Measurements from ENCODE around the gene VIPR2. TPM values are rescaled to one million over a fixed set of nuclear protein-coding genes. Genes with fewer than 3 reads are reported as not detected.

The VIPR2 gene
- total and polyA plus RNA-seq, 2 of the 13 experiments (the other 11 are each of a cell fraction or from before 2014, with no cell fraction given), result not detected

GRCh38 chr7:159030490-159031134, 114.1 kb downstream of the VIPR2 start (continued):
- TF ChIP-seq, protein P1, sequence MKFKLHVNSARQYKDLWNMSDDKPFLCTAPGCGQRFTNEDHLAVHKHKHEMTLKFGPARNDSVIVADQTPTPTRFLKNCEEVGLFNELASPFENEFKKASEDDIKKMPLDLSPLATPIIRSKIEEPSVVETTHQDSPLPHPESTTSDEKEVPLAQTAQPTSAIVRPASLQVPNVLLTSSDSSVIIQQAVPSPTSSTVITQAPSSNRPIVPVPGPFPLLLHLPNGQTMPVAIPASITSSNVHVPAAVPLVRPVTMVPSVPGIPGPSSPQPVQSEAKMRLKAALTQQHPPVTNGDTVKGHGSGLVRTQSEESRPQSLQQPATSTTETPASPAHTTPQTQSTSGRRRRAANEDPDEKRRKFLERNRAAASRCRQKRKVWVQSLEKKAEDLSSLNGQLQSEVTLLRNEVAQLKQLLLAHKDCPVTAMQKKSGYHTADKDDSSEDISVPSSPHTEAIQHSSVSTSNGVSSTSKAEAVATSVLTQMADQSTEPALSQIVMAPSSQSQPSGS (CRISPR knock-in tag; IDR thresholded peaks at IDR 0.05), result no peak
- no peak for TF ChIP-seq ZNF546 (CRISPR knock-in tag; conservative IDR thresholded peaks at IDR 0.05)
- TF ChIP-seq PAXIP1 (CRISPR knock-in tag; conservative IDR thresholded peaks at IDR 0.05), result 0 out of 2 replicates have a peak, but pooled peaks have one; percentile 12
- peak; percentile 50 for TF ChIP-seq RAD21 (CRISPR knock-in tag; IDR thresholded peaks at IDR 0.05)
- no peak for TF ChIP-seq HOMEZ (CRISPR knock-in tag; IDR thresholded peaks at IDR 0.05; ENCODE audit: low read depth)
- peak; percentile 17; the same call in 1 of the 2 replicates for TF ChIP-seq ZNF792 (CRISPR knock-in tag; IDR thresholded peaks at IDR 0.05)
- no peak for TF ChIP-seq PRPF4 (IDR thresholded peaks at IDR 0.05; ENCODE audit: low read depth, low read length, poor library complexity, severe bottlenecking)
- no peak for TF ChIP-seq CHD2 (IDR thresholded peaks at IDR 0.05; ENCODE audit: low read depth, low read length)
- TF ChIP-seq CCAR2 (optimal IDR thresholded peaks at IDR 0.05; ENCODE audit: low read depth, low read length), result no peak
- TF ChIP-seq, protein P2, sequence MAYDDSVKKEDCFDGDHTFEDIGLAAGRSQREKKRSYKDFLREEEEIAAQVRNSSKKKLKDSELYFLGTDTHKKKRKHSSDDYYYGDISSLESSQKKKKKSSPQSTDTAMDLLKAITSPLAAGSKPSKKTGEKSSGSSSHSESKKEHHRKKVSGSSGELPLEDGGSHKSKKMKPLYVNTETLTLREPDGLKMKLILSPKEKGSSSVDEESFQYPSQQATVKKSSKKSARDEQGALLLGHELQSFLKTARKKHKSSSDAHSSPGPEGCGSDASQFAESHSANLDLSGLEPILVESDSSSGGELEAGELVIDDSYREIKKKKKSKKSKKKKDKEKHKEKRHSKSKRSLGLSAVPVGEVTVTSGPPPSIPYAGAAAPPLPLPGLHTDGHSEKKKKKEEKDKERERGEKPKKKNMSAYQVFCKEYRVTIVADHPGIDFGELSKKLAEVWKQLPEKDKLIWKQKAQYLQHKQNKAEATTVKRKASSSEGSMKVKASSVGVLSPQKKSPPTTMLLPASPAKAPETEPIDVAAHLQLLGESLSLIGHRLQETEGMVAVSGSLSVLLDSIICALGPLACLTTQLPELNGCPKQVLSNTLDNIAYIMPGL (CRISPR knock-in tag; IDR thresholded peaks at IDR 0.05; ENCODE audit: borderline replicate concordance in 1 of 2, low read depth in 1 of 2), result peak; percentile 71 to 80
- TF ChIP-seq TP53 (CRISPR knock-in tag; conservative IDR thresholded peaks at IDR 0.05), result no peak
- no peak for TF ChIP-seq ZNF749 (CRISPR knock-in tag; IDR thresholded peaks at IDR 0.05; ENCODE audit: borderline replicate concordance)
- TF ChIP-seq SOX6 (IDR thresholded peaks at IDR 0.05), result no peak
- TF ChIP-seq SOX6 (CRISPR knock-in tag; IDR thresholded peaks at IDR 0.05), result no peak
- TF ChIP-seq EP300 (IDR thresholded peaks at IDR 0.05; ENCODE audit: low read depth in 2 of 2, low read length in 2 of 2), result no peak
- TF ChIP-seq EP300 (CRISPR knock-in tag; IDR thresholded peaks at IDR 0.05; ENCODE audit: borderline replicate concordance), result no peak
- TF ChIP-seq BCL6 (CRISPR knock-in tag; IDR thresholded peaks at IDR 0.05), result no peak
- TF ChIP-seq LRRFIP1 (CRISPR knock-in tag; conservative IDR thresholded peaks at IDR 0.05), result no peak
- no peak for TF ChIP-seq ZNF619 (CRISPR knock-in tag; IDR thresholded peaks at IDR 0.05)
